Adrenal gland (tissue), 12 donors: Measurements from ENCODE around the gene MTG2. TPM values are rescaled to one million over a fixed set of nuclear protein-coding genes. Genes with fewer than 3 reads are reported as not detected.

ENCODE experiments used
- DNase-seq, 7 donors: peaks; one replicate each; pipeline ENCODE4 v3.0.0-alpha.2; 2019 to 2020
- H3K27ac ChIP-seq, 5 donors: fragments of 200-600 bp; sonication (generic) in 4 of 5; 1 replicate in 3 of 5; 2 replicates in 2 of 5; pipeline versions ENCODE4 v1.5.1 to v1.8.0; 2016 to 2020; ENCODE audit warnings: mild to moderate bottlenecking in 1 of 5
- H3K27me3 ChIP-seq: fragments of 200-600 bp; 2 replicates; pipeline ENCODE4 v1.8.0; 2021
- H3K36me3 ChIP-seq, 2 donors: fragments of 200-600 bp; replicated peaks in 1 of 2; 1 replicate in 1 of 2; 2 replicates in 1 of 2; pipeline versions ENCODE4 v1.5.1 to v1.8.0; 2018 to 2022
- H3K4me1 ChIP-seq, 2 donors: fragments of 200-600 bp; replicated peaks in 1 of 2; 1 replicate in 1 of 2; 2 replicates in 1 of 2; pipeline versions ENCODE4 v1.5.1 to v1.8.0; 2018 to 2021
- H3K4me3 ChIP-seq, 4 donors: fragments of 200-600 bp; sonication (generic) in 3 of 4; one replicate each; pipeline ENCODE4 v1.5.1; 2016 to 2018
- H3K9me3 ChIP-seq, 3 donors: fragments of 200-600 bp; sonication (generic) in 1 of 3; replicated peaks in 1 of 3; 1 replicate in 2 of 3; 2 replicates in 1 of 3; pipeline versions ENCODE4 v1.5.1 to v1.8.0; 2016 to 2021
- POLR2A ChIP-seq, 2 donors: fragments of 450-650 bp; IDR thresholded peaks; one replicate each; pipeline ENCODE4 v1.6.1; 2017; ENCODE audit warnings: antibody characterized with exemption in 2 of 2, mild to moderate bottlenecking in 2 of 2, moderate library complexity in 1 of 2
- WGBS, 4 donors: extraction: QIAGEN DNeasy Blood & Tissue Kit in 2 of 4; methylation state at CpG; one replicate each; pipeline versions ENCODE4 v1.1.5 to v1.1.7; 2013 to 2017; 5-methylcytosine and 5-hydroxymethylcytosine counted together
- intact Hi-C, 2 donors: fragments of 100-400 bp; cut with DNase I; formaldehyde crosslinking; loops; one replicate each; pipeline versions ENCODE4 v1.14.1 to v1.15.0; 2022 to 2023
- polyA plus RNA-seq, 3 donors: library from polyadenylated mRNA; stranded (reverse); fragments of 200-250 nt in 2 of 3; fragments of 350-450 nt in 1 of 3; fragmentation: Illumina TruSeq in 1 of 3; extraction: RNeasy Lipid Tissue Mini Kit (QIAGEN cat#74804) in 1 of 3; gene quantifications; one replicate each; pipeline ENCODE4 v1.2.3, GENCODE V29; 2013 to 2014
- total RNA-seq, 9 donors: library from RNA; depleted of rRNA in 4 of 9; stranded (reverse); fragments of >200 nt in 4 of 9; fragments of 120-200 nt in 1 of 9; fragmentation: NEBNext Ultra II Directional in 1 of 9; extraction: Animal tissue kit (Norgen Biotek cat#: 25700) in 1 of 9; gene quantifications; one replicate each; pipeline versions ENCODE4 v1.1.0 to v1.2.4, GENCODE V29; 2013 to 2023
- TF ChIP-seq, protein P1 (sequence below), 6 experiments: fragments of 450-650 bp in 4 of 6; fragments of 200-600 bp in 2 of 6; sonication (generic) in 1 of 6; IDR thresholded peaks; 1 replicate in 5 of 6; 2 replicates in 1 of 6; pipeline versions ENCODE4 v1.5.1 to v1.8.0; 2016 to 2021; ENCODE audit warnings: antibody characterized with exemption in 6 of 6, mild to moderate bottlenecking in 2 of 6, moderate library complexity in 1 of 6
- donor health status: healthy with polysubstance abuse.
- donor health status: Bipolar disorder and iron deficiency.
- donor health status: DM: yes; HTN: yes; CAD: no.
- donor health status: DM: no; HTN: no; CAD: no.
- donor health status: DM: no; HTN: no; CAD: no.
- donor health status: DM: yes; HTN: yes; CAD: no.

Gene MTG2
- total and polyA plus RNA-seq, 12 donors, result 11.5 to 90.4 (median 47.2) TPM

DNA sequence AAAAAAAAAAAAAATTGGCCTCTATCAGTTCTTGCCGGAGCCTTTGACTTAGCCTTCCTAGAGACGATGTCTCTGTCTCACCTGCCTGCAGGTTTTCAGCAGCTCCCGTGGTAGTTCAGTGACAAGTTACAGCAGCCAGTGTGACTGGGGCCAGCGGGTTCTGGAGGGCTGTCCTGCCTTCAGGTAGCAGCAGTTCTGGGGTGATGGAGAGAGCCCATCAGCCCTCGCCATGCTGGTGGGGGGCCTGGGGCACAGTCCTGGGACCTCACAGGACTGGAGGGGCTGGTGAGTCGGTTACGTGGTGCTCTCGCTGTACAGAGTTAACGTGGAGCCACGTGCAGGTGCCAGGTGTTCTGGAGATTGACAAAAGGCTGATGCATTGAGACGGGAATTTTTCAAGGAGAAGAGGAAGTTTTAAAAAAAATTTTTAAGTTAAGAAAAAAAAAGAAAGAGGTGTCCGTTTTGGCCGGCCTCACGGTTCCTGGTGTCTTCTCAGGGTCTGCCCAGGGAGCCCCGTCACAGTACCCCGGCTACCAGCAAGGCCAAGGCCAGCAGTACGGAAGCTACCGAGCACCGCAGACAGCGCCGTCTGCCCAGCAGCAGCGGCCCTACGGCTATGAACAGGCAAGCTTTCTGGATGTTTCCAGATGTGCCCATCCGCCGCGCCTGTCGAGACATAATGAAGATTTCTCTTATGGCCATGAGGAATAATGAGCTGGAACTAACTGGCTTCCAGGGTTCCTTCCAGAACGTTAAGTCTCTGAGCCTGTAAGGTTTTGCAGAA lies 8.6 kb upstream of the MTG2 start:
- peaks cover 0 to 17% of the 10 kb centered on the region in 2 donors for H3K36me3 ChIP-seq
- intact Hi-C loops, result no loop called here

DNA sequence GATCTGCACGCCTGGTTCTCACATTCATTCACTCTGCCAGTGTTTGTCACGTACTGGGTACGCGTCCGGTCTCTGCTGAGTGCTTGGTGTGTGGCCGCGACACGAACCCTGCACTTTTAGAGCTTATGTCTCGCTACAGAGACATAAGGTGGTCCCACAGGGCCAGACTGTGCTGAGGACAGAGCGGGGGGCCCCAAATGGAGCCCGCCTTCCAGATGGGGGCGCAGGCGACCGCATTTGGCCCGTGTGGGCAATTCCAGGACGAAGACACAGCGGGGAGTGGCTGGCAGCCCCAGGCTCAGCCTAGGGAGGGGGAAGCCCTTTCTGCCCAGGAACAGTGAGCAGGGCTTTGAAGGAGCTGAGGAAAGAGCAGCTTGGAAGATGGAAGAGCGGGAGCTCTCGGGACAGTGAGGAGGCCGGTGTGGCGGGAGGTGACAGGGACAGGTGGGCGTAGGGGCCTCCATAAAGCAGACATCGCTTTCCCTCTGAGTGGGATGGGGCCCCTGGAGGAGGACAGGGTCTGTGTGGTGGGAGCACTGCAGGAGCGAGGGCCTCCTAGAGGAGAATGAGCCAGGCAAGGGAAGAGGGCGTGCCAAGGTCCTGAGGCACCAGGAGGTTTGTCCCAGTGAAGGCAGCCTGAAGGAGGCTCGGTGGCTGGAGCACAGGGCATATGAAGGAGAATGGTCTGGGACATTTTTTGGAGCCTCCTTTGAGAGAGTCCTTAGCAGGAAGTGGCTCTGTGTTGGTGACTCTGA lies 7.8 kb upstream of the MTG2 start:
- no peak overlapping the region for H3K4me3 ChIP-seq
- intact Hi-C loops, result no loop called here
- WGBS, 4 donors, result 95 to 97% (median 96%) methylated on average over 26 of the region's 26 CpGs
- no peak overlapping the region for H3K27ac ChIP-seq
- H3K4me1 ChIP-seq, result no peaks in the 10 kb centered on the region
- peaks cover 0 to 20% of the 10 kb centered on the region in 2 donors for H3K36me3 ChIP-seq
- TF ChIP-seq, protein P1, sequence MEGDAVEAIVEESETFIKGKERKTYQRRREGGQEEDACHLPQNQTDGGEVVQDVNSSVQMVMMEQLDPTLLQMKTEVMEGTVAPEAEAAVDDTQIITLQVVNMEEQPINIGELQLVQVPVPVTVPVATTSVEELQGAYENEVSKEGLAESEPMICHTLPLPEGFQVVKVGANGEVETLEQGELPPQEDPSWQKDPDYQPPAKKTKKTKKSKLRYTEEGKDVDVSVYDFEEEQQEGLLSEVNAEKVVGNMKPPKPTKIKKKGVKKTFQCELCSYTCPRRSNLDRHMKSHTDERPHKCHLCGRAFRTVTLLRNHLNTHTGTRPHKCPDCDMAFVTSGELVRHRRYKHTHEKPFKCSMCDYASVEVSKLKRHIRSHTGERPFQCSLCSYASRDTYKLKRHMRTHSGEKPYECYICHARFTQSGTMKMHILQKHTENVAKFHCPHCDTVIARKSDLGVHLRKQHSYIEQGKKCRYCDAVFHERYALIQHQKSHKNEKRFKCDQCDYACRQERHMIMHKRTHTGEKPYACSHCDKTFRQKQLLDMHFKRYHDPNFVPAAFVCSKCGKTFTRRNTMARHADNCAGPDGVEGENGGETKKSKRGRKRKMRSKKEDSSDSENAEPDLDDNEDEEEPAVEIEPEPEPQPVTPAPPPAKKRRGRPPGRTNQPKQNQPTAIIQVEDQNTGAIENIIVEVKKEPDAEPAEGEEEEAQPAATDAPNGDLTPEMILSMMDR (IDR thresholded peaks at IDR 0.05), result no peak
- no peak for TF ChIP-seq POLR2A (IDR thresholded peaks at IDR 0.05)
- H3K27me3 ChIP-seq, result no peaks in the 10 kb centered on the region
- no peak for DNase-seq
- H3K9me3 ChIP-seq, result no peaks in the 10 kb centered on the region

More for the DNA sequence above, 8.6 kb upstream of the MTG2 start:
- Histone ChIP-seq H3K9me3 (no peaks in the 10 kb centered on the region), H3K27me3 (no peaks in the 10 kb centered on the region), H3K4me1 (no peaks in the 10 kb centered on the region), H3K4me3 (no peak overlapping the region), H3K27ac (no peak overlapping the region)
- TF ChIP-seq POLR2A (IDR thresholded peaks at IDR 0.05), result no peak
- TF ChIP-seq, protein P1 (IDR thresholded peaks at IDR 0.05), result no peak
- no peak for DNase-seq
- WGBS, 4 donors, result 87 to 94% (median 90%) methylated on average over 26 to 28 of the region's 28 CpGs

DNA sequence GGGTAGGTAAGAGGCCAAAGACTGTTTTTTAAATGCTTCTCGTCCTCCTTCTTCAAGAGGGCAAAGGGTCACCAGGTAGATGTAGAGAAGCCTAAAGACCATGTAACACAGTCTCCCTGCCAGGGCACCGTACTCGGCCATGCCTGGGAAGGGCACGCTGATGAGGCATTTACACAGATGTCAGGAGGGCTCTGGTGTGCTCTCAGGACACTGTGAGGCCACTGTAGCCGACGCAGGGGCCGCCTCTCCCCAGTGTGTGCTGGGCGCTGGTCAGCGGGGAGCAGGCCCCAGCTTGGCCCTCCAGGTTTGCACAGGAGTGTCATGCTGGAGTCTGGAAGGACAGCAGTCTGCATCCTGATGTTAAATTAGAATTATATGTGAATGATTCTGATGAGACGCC lies 7.1 kb upstream of the MTG2 start:
- Histone ChIP-seq H3K27me3 (no peaks in the 10 kb centered on the region), H3K9me3 (no peaks in the 10 kb centered on the region), H3K36me3 (peaks cover 0 to 20% of the 10 kb centered on the region in 2 donors), H3K27ac (no peak overlapping the region), H3K4me1 (no peaks in the 10 kb centered on the region), H3K4me3 (no peak overlapping the region)
- TF ChIP-seq, protein P1 (IDR thresholded peaks at IDR 0.05), result no peak
- no peak for TF ChIP-seq POLR2A (IDR thresholded peaks at IDR 0.05)
- 89 to 100% (median 95%) methylated on average over 2 to 10 of the region's 10 CpGs for WGBS, 4 donors
- DNase-seq, result no peak
- intact Hi-C loops, result no loop called here

DNA sequence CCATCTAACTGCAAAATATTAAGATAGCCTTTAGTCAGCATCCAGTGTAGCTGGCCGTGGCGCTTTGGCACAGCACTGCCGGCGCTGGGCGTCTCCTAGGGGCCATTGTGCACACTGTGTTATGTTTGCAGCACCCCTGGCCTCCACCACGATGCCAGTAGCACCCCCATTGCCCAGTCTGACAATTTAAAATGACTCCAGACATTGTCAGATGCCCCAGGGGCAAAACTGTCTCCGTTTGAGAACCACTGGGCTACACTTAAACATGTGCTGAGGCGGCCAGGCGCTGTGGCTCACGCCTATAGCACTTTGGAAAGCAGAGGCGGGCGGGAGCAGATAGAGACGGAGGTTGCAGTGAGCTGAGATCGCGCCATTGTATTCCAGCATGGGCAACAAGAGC lies 6.0 kb upstream of the MTG2 start:
- intact Hi-C loops, result no loop called here
- no peak for DNase-seq
- no peaks in the 10 kb centered on the region for H3K9me3 ChIP-seq
- no peak overlapping the region for H3K27ac ChIP-seq
- H3K36me3 ChIP-seq, result peaks cover 0 to 20% of the 10 kb centered on the region in 2 donors
- no peaks in the 10 kb centered on the region for H3K27me3 ChIP-seq
- WGBS, 4 donors, result 93 to 95% (median 94%) methylated on average over 15 of the region's 15 CpGs
- no peak overlapping the region for H3K4me3 ChIP-seq
- TF ChIP-seq, protein P1 (IDR thresholded peaks at IDR 0.05), result no peak
- no peak for TF ChIP-seq POLR2A (IDR thresholded peaks at IDR 0.05)
- peaks cover 0 to under 1% of the 10 kb centered on the region in 2 donors for H3K4me1 ChIP-seq
